ENCODE measurements around the gene ZNF668.

The ZNF668 gene

GRCh38 chr16:31061126-31061812, 12.8 kb downstream of the ZNF668 start:
- no peak for DNase-seq (ENCODE audit: low read depth, low spot score)
- no peak for TF ChIP-seq SUZ12 (IDR thresholded peaks at IDR 0.05; ENCODE audit: extremely low read depth, insufficient read depth, insufficient read length)
- TF ChIP-seq YY1 (IDR thresholded peaks at IDR 0.05; ENCODE audit: insufficient read depth, insufficient read length) = no peak
- no peak for TF ChIP-seq ZNF274 (IDR thresholded peaks at IDR 0.05; ENCODE audit: low read depth, low read length)
- no peak overlapping the region for H3K4me3 ChIP-seq (ENCODE audit: insufficient read length, low read depth)
- no peak overlapping the region for H3K9ac ChIP-seq (ENCODE audit: insufficient read length, low read depth)
- H3K27me3 ChIP-seq (ENCODE audit: insufficient read depth, insufficient read length) = no peaks in the 10 kb centered on the region
- no peaks in the 10 kb centered on the region for H3K9me3 ChIP-seq (ENCODE audit: insufficient read depth, low read length)
- H3K4me1 ChIP-seq (ENCODE audit: insufficient read depth, insufficient read length) = no peaks in the 10 kb centered on the region
- peaks cover 50% of the 10 kb centered on the region for H3K36me3 ChIP-seq (ENCODE audit: insufficient read depth, insufficient read length, low read length)

GRCh38 chr16:31055613-31056012, 18.4 kb downstream of the ZNF668 start:
- Histone ChIP-seq H3K27me3 (ENCODE audit: insufficient read depth, insufficient read length) (no peaks in the 10 kb centered on the region), H3K4me3 (ENCODE audit: insufficient read length, low read depth) (no peak overlapping the region), H3K9ac (ENCODE audit: insufficient read length, low read depth) (no peak overlapping the region), H3K36me3 (ENCODE audit: insufficient read depth, insufficient read length, low read length) (peaks cover 16% of the 10 kb centered on the region), H3K4me1 (ENCODE audit: insufficient read depth, insufficient read length) (peaks cover 2% of the 10 kb centered on the region), H3K9me3 (ENCODE audit: insufficient read depth, low read length) (no peaks in the 10 kb centered on the region)
- no peak for TF ChIP-seq YY1 (IDR thresholded peaks at IDR 0.05; ENCODE audit: insufficient read depth, insufficient read length)
- no peak for TF ChIP-seq SUZ12 (IDR thresholded peaks at IDR 0.05; ENCODE audit: extremely low read depth, insufficient read depth, insufficient read length)
- no peak for TF ChIP-seq ZNF274 (IDR thresholded peaks at IDR 0.05; ENCODE audit: low read depth, low read length)
- no peak for DNase-seq (ENCODE audit: low read depth, low spot score)

GRCh38 chr16:31052114-31052513, 21.9 kb downstream of the ZNF668 start:
- TF ChIP-seq SUZ12 (IDR thresholded peaks at IDR 0.05; ENCODE audit: extremely low read depth, insufficient read depth, insufficient read length) = no peak
- no peak for TF ChIP-seq YY1 (IDR thresholded peaks at IDR 0.05; ENCODE audit: insufficient read depth, insufficient read length)
- TF ChIP-seq ZNF274 (IDR thresholded peaks at IDR 0.05; ENCODE audit: low read depth, low read length) = no peak

GRCh38 chr16:31050280-31051030, 23.6 kb downstream of the ZNF668 start:
- H3K9ac ChIP-seq (ENCODE audit: insufficient read length, low read depth) = no peak overlapping the region
- H3K27me3 ChIP-seq (ENCODE audit: insufficient read depth, insufficient read length) = no peaks in the 10 kb centered on the region
- H3K4me3 ChIP-seq (ENCODE audit: insufficient read length, low read depth) = no peak overlapping the region
- H3K4me1 ChIP-seq (ENCODE audit: insufficient read depth, insufficient read length) = peaks cover 7% of the 10 kb centered on the region
- H3K9me3 ChIP-seq (ENCODE audit: insufficient read depth, low read length) = no peaks in the 10 kb centered on the region
- no peak for TF ChIP-seq SUZ12 (IDR thresholded peaks at IDR 0.05; ENCODE audit: extremely low read depth, insufficient read depth, insufficient read length)
- TF ChIP-seq ZNF274 (IDR thresholded peaks at IDR 0.05; ENCODE audit: low read depth, low read length) = no peak
- TF ChIP-seq YY1 (IDR thresholded peaks at IDR 0.05; ENCODE audit: insufficient read depth, insufficient read length) = no peak
- no peaks in the 10 kb centered on the region for H3K36me3 ChIP-seq (ENCODE audit: insufficient read depth, insufficient read length, low read length)
- DNase-seq (ENCODE audit: low read depth, low spot score) = no peak

More at GRCh38 chr16:31052114-31052513, 21.9 kb downstream of the ZNF668 start:
- no peak for DNase-seq (ENCODE audit: low read depth, low spot score)
- no peaks in the 10 kb centered on the region for H3K36me3 ChIP-seq (ENCODE audit: insufficient read depth, insufficient read length, low read length)
- no peaks in the 10 kb centered on the region for H3K9me3 ChIP-seq (ENCODE audit: insufficient read depth, low read length)
- H3K27me3 ChIP-seq (ENCODE audit: insufficient read depth, insufficient read length) = no peaks in the 10 kb centered on the region
- H3K4me3 ChIP-seq (ENCODE audit: insufficient read length, low read depth) = no peak overlapping the region
- no peak overlapping the region for H3K9ac ChIP-seq (ENCODE audit: insufficient read length, low read depth)
- peaks cover 7% of the 10 kb centered on the region for H3K4me1 ChIP-seq (ENCODE audit: insufficient read depth, insufficient read length)

- no peak for DNase-seq (ENCODE audit: low read depth, low spot score)
- H3K36me3 ChIP-seq (ENCODE audit: insufficient read depth, insufficient read length, low read length) = peaks cover 34% of the 10 kb centered on the region
- H3K9me3 ChIP-seq (ENCODE audit: insufficient read depth, low read length) = no peaks in the 10 kb centered on the region
- H3K9ac ChIP-seq (ENCODE audit: insufficient read length, low read depth) = no peak overlapping the region
- H3K4me3 ChIP-seq (ENCODE audit: insufficient read length, low read depth) = no peak overlapping the region
- H3K27me3 ChIP-seq (ENCODE audit: insufficient read depth, insufficient read length) = no peaks in the 10 kb centered on the region
- peaks cover 3% of the 10 kb centered on the region for H3K4me1 ChIP-seq (ENCODE audit: insufficient read depth, insufficient read length)
- TF ChIP-seq ZNF274 (IDR thresholded peaks at IDR 0.05; ENCODE audit: low read depth, low read length) = no peak
- TF ChIP-seq SUZ12 (IDR thresholded peaks at IDR 0.05; ENCODE audit: extremely low read depth, insufficient read depth, insufficient read length) = no peak
- no peak for TF ChIP-seq YY1 (IDR thresholded peaks at IDR 0.05; ENCODE audit: insufficient read depth, insufficient read length)
Observed at GRCh38 chr16:31043898-31044481, 30.1 kb downstream of the ZNF668 start.

- Histone ChIP-seq H3K4me1 (ENCODE audit: insufficient read depth, insufficient read length) (peaks cover 3% of the 10 kb centered on the region), H3K9me3 (ENCODE audit: insufficient read depth, low read length) (no peaks in the 10 kb centered on the region), H3K27me3 (ENCODE audit: insufficient read depth, insufficient read length) (no peaks in the 10 kb centered on the region), H3K36me3 (ENCODE audit: insufficient read depth, insufficient read length, low read length) (peaks cover 40% of the 10 kb centered on the region), H3K9ac (ENCODE audit: insufficient read length, low read depth) (no peak overlapping the region), H3K4me3 (ENCODE audit: insufficient read length, low read depth) (no peak overlapping the region)
- DNase-seq (ENCODE audit: low read depth, low spot score) = no peak
- no peak for TF ChIP-seq ZNF274 (IDR thresholded peaks at IDR 0.05; ENCODE audit: low read depth, low read length)
- no peak for TF ChIP-seq YY1 (IDR thresholded peaks at IDR 0.05; ENCODE audit: insufficient read depth, insufficient read length)
- TF ChIP-seq SUZ12 (IDR thresholded peaks at IDR 0.05; ENCODE audit: extremely low read depth, insufficient read depth, insufficient read length) = no peak
Observed at GRCh38 chr16:31043352-31043751, 30.7 kb downstream of the ZNF668 start.

GRCh38 chr16:31042866-31043265, 31.2 kb downstream of the ZNF668 start:
- TF ChIP-seq ZNF274 (IDR thresholded peaks at IDR 0.05; ENCODE audit: low read depth, low read length) (no peak), SUZ12 (IDR thresholded peaks at IDR 0.05; ENCODE audit: extremely low read depth, insufficient read depth, insufficient read length) (no peak), YY1 (IDR thresholded peaks at IDR 0.05; ENCODE audit: insufficient read depth, insufficient read length) (no peak)
- no peak for DNase-seq (ENCODE audit: low read depth, low spot score)
- H3K9ac ChIP-seq (ENCODE audit: insufficient read length, low read depth) = no peak overlapping the region
- no peaks in the 10 kb centered on the region for H3K27me3 ChIP-seq (ENCODE audit: insufficient read depth, insufficient read length)
- H3K4me1 ChIP-seq (ENCODE audit: insufficient read depth, insufficient read length) = peaks cover 3% of the 10 kb centered on the region
- no peak overlapping the region for H3K4me3 ChIP-seq (ENCODE audit: insufficient read length, low read depth)
- peaks cover 45% of the 10 kb centered on the region for H3K36me3 ChIP-seq (ENCODE audit: insufficient read depth, insufficient read length, low read length)
- H3K9me3 ChIP-seq (ENCODE audit: insufficient read depth, low read length) = no peaks in the 10 kb centered on the region
